Stimulated activated CD8-positive, alpha-beta memory T cell treated with anti-CD3 and anti-CD28 coated beads, Interleukin-15, amount 100 ng/mL, for 24 hours (primary cell): ENCODE data around the gene PCSK2.
A peak's percentile ranks its signal among the peaks of the same experiment; 100 is the strongest.

Experiments
- DNase-seq: peaks from one replicate; pipeline ENCODE4 v3.0.0-alpha.2; 2020; ENCODE audit warnings: low read depth

PCSK2 gene

DNA sequence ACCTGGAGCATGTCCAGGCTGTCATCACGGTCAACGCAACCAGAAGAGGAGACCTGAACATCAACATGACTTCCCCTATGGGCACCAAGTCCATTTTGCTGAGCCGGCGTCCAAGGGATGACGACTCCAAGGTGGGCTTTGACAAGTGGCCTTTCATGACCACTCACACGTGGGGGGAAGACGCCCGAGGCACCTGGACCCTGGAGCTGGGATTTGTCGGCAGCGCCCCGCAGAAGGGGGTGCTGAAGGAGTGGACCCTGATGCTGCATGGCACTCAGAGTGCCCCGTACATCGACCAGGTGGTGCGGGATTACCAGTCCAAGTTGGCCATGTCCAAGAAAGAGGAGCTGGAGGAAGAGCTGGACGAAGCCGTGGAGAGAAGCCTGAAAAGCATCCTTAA is 254.8 kb downstream of the PCSK2 start:
- no peak for DNase-seq

DNA sequence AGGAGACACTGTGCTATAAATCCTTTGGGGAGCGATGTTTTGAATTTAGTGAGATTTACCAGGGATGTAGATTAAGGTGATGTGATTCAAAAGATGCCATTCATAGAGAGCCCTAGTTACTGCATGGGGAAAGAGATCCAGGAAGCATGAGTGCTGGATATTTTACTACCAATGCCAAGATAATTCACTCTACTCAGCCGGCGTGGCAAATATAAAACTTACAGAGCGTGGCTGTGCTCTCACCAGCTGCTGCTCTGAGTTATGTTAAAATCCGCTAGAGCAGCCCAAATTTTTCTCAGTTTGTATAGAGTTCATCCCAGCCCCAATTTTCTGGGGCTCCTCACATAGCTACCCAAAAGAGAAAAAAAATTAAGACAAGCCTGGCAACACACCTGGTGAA is 255.7 kb downstream of the PCSK2 start:
- DNase-seq: no peak

DNA sequence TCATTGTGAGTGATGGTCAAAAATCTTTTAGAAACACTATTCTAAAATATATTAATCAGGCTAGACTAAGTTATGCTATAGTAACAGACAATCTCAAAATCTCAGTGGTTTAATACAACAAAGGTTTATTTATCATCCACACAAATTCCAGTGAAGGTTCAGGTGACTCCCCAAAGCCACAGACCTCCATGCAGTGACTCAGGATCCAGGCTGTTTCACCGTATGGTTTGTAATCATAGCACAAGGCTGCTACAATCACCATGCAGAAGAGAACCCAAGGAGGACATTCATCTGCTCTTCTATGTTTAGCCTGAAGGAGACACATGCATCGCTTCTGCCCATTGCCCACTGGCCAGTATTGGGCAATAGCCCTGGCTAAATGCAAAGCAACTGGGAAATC is 258.2 kb downstream of the PCSK2 start:
- no peak for DNase-seq

- no peak for DNase-seq
Observed at GRCh38 chr20:17488916-17489600, 262.2 kb downstream of the PCSK2 start.

GRCh38 chr20:17490501-17490900 is 263.7 kb downstream of the PCSK2 start:
- DNase-seq: no peak

- DNase-seq: no peak
Observed at GRCh38 chr20:17491041-17491440, 264.2 kb downstream of the PCSK2 start.

DNA sequence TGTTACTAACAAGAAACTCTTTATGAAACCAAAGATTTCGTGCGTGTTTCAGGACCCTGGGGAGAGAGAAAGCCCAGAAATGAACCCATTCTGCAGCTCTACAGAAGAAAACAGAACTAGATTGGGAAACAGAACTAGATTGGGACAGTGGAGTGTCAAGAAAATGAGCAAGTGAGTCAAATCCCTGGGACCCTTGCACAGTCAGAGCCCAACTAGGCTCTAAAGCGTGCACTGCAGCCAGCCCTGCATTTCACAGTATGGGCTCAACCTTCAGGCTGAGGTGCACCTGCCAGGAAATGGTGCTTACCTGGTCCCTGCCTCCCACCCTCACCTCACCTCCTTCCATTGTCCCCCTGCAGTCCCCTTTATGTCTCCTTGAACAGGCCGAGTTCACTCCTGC is 264.6 kb downstream of the PCSK2 start:
- DNase-seq: no peak

DNA sequence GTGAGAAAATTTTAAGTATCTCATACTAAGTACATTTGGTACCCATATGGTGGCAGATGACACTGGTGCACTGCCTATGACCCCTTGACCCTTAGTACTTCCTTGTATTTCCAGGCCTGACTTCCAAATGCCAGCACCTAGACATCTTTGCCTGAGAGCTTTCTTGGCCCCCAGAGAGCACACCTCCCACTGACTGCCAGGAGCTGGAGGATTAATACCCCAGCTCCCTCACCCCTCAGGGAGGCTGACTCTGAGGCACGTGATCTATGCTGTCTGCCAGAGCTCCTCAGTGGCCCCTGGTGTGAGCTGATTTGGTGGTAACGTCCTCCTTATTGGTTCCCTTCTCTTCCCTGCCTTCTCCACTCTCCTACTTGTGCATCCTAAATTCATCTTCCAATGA is 266.3 kb downstream of the PCSK2 start:
- no peak for DNase-seq

DNA sequence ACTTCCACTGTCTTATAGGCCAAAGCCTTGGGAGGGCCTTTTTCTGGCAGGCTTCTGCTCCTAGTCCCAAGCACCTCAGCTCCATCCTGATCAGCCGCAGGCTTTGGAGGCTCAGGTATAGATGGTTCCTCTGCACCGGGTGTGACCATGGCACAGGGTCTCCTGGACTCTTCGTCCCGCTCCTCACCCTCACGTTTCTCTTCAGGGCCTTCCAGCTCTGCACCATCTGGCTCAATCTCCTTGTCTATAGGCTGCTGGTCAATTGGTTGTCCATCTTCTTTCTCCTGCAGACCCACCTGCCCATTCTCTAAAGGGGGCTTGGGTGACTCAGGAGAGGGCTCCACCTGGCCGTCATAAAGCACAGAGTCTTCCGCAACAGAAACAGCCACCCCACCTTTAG is 267.4 kb downstream of the PCSK2 start:
- no peak for DNase-seq

- no peak for DNase-seq
Observed at GRCh38 chr20:17495826-17496225, 269.0 kb downstream of the PCSK2 start.

- DNase-seq: no peak
Observed at GRCh38 chr20:17497821-17498580, 271.2 kb downstream of the PCSK2 start.

DNA sequence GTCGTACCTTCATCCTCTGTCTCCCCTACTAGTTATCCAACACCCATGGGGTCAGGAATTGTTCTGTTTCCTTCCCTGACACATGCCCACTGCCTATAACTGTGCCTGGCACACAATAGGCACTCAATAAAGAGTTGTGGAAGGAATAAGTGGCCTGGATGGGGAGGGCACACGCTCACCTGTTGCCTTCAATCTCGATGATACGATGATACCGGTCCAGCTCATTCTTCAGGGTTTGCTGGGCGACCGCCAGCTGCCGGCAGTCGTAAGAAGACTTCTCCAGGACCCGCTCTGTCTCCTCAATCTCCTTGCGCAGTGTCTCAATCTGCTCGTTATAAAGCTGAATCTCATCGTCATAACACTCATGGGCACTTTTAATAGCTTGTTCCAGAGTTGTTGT is 271.8 kb downstream of the PCSK2 start:
- DNase-seq: no peak

GRCh38 chr20:17499041-17499440 is 272.2 kb downstream of the PCSK2 start:
- DNase-seq: no peak

- DNase-seq: no peak
Observed at GRCh38 chr20:17500271-17500670, 273.4 kb downstream of the PCSK2 start.

- DNase-seq: no peak
Observed at GRCh38 chr20:17500826-17501225, 274.0 kb downstream of the PCSK2 start.

GRCh38 chr20:17501701-17502100 is 274.9 kb downstream of the PCSK2 start:
- no peak for DNase-seq

GRCh38 chr20:17502105-17502504 is 275.3 kb downstream of the PCSK2 start:
- DNase-seq: no peak

- DNase-seq: no peak
Observed at GRCh38 chr20:17503301-17504065, 276.6 kb downstream of the PCSK2 start.

DNA sequence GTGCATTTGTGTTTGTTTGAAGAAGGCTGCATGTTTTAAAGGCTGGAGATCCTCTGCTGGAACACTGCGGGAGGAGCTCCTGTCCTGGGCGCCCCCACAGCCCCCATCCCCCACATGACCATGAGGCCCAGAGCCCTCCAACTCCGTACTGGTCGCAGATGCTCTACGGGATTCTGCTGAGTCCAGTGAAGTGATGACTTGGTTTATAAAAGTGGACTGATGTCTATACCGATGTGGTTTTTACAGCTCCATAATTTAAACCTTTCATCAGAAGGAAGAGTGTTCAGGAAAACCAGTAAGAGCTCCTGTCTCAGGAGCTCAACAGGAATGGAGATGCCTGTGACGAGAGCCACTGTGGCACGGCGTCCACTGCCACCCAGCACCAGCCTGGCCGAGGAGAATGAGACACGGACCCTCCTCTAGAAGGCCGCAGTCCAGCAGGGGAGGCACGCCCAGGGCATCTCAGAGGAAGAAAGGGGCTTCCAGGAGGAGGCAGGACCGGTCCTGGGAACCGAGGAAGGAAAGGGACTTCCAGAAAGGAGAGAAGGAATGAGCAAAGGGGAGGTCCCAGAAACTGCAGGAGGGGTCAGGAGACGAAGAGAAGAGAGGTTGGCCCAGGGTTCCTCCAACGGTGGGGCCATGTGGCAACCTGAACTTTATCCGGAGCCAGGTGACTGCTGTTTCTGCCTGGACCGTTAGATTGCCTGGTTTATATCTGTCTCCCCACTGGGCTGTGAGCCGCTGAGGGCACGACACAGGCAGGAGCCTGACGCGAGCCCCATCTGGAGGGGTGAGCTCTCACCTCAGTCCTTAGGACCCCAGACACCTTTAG is 277.4 kb downstream of the PCSK2 start:
- DNase-seq: no peak

DNA sequence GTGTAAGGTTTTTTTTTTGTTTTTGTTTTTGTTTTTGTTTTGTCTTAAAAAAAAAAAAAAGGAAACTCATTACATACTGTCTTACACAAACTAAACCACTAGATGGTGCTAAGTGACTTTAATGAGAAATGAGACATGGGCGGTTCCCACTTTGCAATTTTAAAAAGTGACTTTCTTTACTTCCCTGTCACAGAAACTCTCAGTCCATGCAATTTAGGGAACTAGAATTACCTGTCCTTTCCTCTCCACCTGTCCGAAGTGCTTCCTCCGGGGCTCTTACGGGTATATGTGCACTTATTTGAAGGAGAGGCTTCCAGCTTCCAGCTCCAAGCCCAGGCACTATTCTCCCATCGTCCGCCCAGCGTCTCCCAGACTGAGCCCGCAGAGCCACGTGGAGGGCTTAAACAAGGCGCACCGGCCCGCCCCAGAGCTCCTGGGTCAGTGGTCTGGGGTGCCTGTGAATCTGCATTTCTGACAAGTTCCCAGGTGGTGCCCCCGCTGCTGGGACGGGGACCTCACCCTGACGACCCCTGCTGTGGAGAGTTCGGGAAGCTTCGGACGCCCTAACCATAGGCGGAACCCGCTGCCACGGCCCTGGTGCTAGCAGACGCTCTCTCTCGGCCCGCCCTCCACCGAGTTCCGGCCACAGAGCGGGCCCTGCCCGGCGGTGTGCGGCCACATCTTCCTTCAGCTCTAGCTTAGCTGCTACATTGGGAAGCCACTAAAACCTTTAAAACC is 278.2 kb downstream of the PCSK2 start:
- DNase-seq: peak; percentile 11
